Thyroid gland (tissue), 4 donors: ENCODE results near the gene UNCX. TPM values are rescaled to one million over a fixed set of nuclear protein-coding genes. Genes with fewer than 3 reads are reported as not detected.

Source experiments
- DNase-seq, 2 donors: peaks; one replicate each; pipeline ENCODE4 v3.0.0-alpha.2; 2019
- H3K27ac ChIP-seq, 3 donors: fragments of 200-600 bp; sonication (generic); 1 replicate in 2 of 3; 2 replicates in 1 of 3; pipeline ENCODE4 v1.5.1; 2016 to 2019; ENCODE audit warnings: mild to moderate bottlenecking in 1 of 3, moderate library complexity in 1 of 3
- H3K27me3 ChIP-seq: fragments of 200-600 bp; sonication (generic); one replicate; pipeline ENCODE4 v1.5.1; 2019
- H3K36me3 ChIP-seq, 2 donors: fragments of 200-600 bp; sonication (generic); one replicate each; pipeline ENCODE4 v1.5.1; 2016 to 2019
- H3K4me1 ChIP-seq, 2 donors: fragments of 200-600 bp; sonication (generic); one replicate each; pipeline ENCODE4 v1.5.1; 2017 to 2019
- H3K4me3 ChIP-seq, 3 donors: fragments of 200-600 bp; sonication (generic); replicated peaks in 1 of 3; 1 replicate in 2 of 3; 2 replicates in 1 of 3; pipeline ENCODE4 v1.5.1; 2016; ENCODE audit warnings: mild to moderate bottlenecking in 1 of 3
- H3K9me3 ChIP-seq: fragments of 200-600 bp; sonication (generic); one replicate; pipeline ENCODE4 v1.5.1; 2017
- POLR2A ChIP-seq, 2 donors: fragments of 450-650 bp; IDR thresholded peaks; one replicate each; pipeline ENCODE4 v1.6.1; 2017; ENCODE audit warnings: antibody characterized with exemption in 2 of 2, mild to moderate bottlenecking in 2 of 2, moderate library complexity in 1 of 2
- WGBS, 2 donors: methylation state at CpG; one replicate each; pipeline ENCODE4 v1.1.5; 2017; 5-methylcytosine and 5-hydroxymethylcytosine counted together
- intact Hi-C: fragments of 100-400 bp; cut with DNase I; formaldehyde crosslinking; loops from one replicate; pipeline ENCODE4 v1.15.1; 2023
- total RNA-seq, 4 donors: library from RNA; depleted of rRNA; stranded (reverse); fragments of >200 nt; gene quantifications; one replicate each; pipeline ENCODE4 v1.2.3, GENCODE V29; 2016
- TF ChIP-seq, protein P1 (sequence below), 6 experiments: fragments of 200-600 bp in 3 of 6; fragments of 450-650 bp in 3 of 6; sonication (generic) in 3 of 6; IDR thresholded peaks; one replicate each; pipeline ENCODE4 v1.5.1; 2016 to 2019; ENCODE audit warnings: antibody characterized with exemption in 6 of 6, mild to moderate bottlenecking in 2 of 6, inconsistent platforms in 1 of 6, moderate library complexity in 1 of 6

Gene UNCX
- total RNA-seq, 4 donors from 2014 or later = not detected

DNA sequence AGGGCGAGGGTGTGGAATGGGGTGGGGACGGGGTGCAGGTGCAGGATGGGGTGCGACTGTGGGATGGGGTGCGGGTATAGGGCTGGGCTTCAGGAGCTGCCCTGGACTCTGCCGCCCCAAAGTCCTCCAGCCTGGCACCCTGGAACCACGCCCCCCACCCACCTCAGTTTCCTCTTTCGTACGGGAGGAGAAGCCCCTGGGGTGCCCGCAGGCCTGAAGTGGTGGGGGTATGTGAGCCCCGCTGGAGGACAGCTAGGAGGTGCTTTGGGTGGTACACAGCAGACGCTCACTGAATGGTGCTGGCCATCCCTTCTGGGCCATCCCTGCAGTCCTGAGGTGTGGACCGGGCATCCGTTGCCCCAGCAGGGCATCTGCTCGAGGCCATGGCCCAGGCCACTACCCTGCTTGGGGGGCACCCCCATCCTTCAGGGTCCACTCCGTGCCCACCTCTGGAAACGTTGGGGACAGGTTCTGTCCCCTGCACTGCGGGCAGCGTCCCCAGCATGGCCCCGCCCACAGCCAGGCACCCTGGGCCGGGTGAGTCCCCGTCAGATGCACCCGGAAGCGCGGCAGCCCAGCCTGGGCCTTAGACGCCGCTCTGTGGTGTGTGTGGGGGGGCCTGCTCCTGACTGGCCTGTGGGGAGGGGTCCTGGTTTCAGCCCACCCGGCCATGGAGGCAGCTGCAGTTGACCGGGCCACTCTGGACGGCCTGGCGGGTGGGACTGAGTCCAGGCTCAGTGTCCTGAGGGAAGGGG, 41.6 kb downstream of the UNCX start:
- H3K9me3 ChIP-seq = no peaks in the 10 kb centered on the region
- no peak for DNase-seq
- intact Hi-C loops = no loop called here
- no peak overlapping the region for H3K27ac ChIP-seq
- no peaks in the 10 kb centered on the region for H3K27me3 ChIP-seq
- H3K4me1 ChIP-seq = no peaks in the 10 kb centered on the region
- H3K36me3 ChIP-seq = no peaks in the 10 kb centered on the region
- no peak overlapping the region for H3K4me3 ChIP-seq
- 89 to 95% methylated on average over 8 to 13 of the region's 30 CpGs for WGBS, 2 donors
- TF ChIP-seq POLR2A (IDR thresholded peaks at IDR 0.05) = no peak
- TF ChIP-seq, protein P1, sequence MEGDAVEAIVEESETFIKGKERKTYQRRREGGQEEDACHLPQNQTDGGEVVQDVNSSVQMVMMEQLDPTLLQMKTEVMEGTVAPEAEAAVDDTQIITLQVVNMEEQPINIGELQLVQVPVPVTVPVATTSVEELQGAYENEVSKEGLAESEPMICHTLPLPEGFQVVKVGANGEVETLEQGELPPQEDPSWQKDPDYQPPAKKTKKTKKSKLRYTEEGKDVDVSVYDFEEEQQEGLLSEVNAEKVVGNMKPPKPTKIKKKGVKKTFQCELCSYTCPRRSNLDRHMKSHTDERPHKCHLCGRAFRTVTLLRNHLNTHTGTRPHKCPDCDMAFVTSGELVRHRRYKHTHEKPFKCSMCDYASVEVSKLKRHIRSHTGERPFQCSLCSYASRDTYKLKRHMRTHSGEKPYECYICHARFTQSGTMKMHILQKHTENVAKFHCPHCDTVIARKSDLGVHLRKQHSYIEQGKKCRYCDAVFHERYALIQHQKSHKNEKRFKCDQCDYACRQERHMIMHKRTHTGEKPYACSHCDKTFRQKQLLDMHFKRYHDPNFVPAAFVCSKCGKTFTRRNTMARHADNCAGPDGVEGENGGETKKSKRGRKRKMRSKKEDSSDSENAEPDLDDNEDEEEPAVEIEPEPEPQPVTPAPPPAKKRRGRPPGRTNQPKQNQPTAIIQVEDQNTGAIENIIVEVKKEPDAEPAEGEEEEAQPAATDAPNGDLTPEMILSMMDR (IDR thresholded peaks at IDR 0.05) = no peak

- no peak for DNase-seq
- 60 to 79% methylated on average over 6 to 8 of the region's 18 CpGs for WGBS, 2 donors
- Histone ChIP-seq H3K27me3 (no peaks in the 10 kb centered on the region), H3K4me1 (no peaks in the 10 kb centered on the region), H3K36me3 (no peaks in the 10 kb centered on the region), H3K27ac (no peak overlapping the region), H3K4me3 (no peak overlapping the region), H3K9me3 (no peaks in the 10 kb centered on the region)
- intact Hi-C loops = no loop called here
- no peak for TF ChIP-seq POLR2A (IDR thresholded peaks at IDR 0.05)
- TF ChIP-seq, protein P1 (IDR thresholded peaks at IDR 0.05) = no peak
These were observed 42.3 kb downstream of the UNCX start for GRCh38 chr7:1274876-1275375.

- Histone ChIP-seq H3K9me3 (no peaks in the 10 kb centered on the region), H3K27me3 (no peaks in the 10 kb centered on the region), H3K4me3 (no peak overlapping the region), H3K4me1 (no peaks in the 10 kb centered on the region), H3K36me3 (no peaks in the 10 kb centered on the region), H3K27ac (no peak overlapping the region)
- intact Hi-C loops = no loop called here
- 74 to 79% methylated on average over 49 to 59 of the region's 61 CpGs for WGBS, 2 donors
- TF ChIP-seq, protein P1 (IDR thresholded peaks at IDR 0.05) = no peak
- TF ChIP-seq POLR2A (IDR thresholded peaks at IDR 0.05) = no peak
- DNase-seq = no peak
These were observed 43.0 kb downstream of the UNCX start for GRCh38 chr7:1275451-1276381.

DNA sequence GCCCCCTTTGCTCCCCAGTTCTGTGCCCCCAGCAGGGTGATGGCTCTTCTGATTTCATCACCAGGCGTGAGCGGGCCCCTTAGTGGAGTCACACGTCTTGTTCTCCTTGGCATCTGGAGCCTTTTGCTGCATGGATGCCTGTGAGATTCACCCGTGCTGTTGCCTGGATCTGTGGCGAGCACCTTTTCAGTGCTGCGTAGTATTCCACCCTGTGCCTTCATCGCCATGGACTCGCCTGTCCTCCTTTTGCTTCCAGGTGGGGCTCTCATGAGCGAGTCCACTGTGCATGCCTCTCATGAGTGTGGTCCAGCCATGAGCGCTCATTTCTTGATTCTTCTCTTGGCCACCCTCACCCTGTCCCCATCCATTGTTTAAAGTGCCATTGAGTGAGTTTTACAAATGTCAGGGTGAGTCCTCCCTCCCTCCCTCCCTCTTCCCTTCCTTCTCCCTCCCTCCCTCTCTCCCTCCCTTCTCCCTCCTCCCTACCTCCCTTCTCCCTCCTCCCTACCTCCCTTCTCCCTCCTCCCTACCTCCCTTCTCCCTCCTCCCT, 44.0 kb downstream of the UNCX start:
- Histone ChIP-seq H3K27me3 (no peaks in the 10 kb centered on the region), H3K4me3 (no peak overlapping the region), H3K27ac (no peak overlapping the region), H3K4me1 (no peaks in the 10 kb centered on the region), H3K36me3 (no peaks in the 10 kb centered on the region), H3K9me3 (no peaks in the 10 kb centered on the region)
- 96 to 99% methylated on average over 9 to 10 of the region's 10 CpGs for WGBS, 2 donors
- DNase-seq = no peak
- TF ChIP-seq, protein P1 (IDR thresholded peaks at IDR 0.05) = no peak
- no peak for TF ChIP-seq POLR2A (IDR thresholded peaks at IDR 0.05)
- intact Hi-C loops = no loop called here
